ENCODE data around the gene FGD3. TPM values are rescaled to one million over a fixed set of nuclear protein-coding genes. Genes with fewer than 3 reads are reported as not detected.

FGD3 gene, protein sequence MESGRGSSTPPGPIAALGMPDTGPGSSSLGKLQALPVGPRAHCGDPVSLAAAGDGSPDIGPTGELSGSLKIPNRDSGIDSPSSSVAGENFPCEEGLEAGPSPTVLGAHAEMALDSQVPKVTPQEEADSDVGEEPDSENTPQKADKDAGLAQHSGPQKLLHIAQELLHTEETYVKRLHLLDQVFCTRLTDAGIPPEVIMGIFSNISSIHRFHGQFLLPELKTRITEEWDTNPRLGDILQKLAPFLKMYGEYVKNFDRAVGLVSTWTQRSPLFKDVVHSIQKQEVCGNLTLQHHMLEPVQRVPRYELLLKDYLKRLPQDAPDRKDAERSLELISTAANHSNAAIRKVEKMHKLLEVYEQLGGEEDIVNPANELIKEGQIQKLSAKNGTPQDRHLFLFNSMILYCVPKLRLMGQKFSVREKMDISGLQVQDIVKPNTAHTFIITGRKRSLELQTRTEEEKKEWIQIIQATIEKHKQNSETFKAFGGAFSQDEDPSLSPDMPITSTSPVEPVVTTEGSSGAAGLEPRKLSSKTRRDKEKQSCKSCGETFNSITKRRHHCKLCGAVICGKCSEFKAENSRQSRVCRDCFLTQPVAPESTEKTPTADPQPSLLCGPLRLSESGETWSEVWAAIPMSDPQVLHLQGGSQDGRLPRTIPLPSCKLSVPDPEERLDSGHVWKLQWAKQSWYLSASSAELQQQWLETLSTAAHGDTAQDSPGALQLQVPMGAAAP
- not detected in 2 replicates for total RNA-seq

GRCh38 chr9:92947268-92948037, at the start of gene FGD3:
FGD3 (plus strand) TSS chr9:92947523; CDS start chr9:92976257, 28,734 bp downstream.

GRCh38 chr9:93058355-93059010, 111.2 kb downstream of the FGD3 start, which contains the start of gene SUSD3:
SUSD3 (plus strand) TSS chr9:93058701; CDS start chr9:93058743, 42 bp downstream.

Other genes starting within 250 kb of the FGD3 start
- gene BICD2, start 182.7 kb upstream of the FGD3 start, total RNA-seq = 38.3 and 50.4 TPM in 2 replicates
- gene ZNF484, start 69.5 kb upstream of the FGD3 start, total RNA-seq = 8.7 and 11.8 TPM in 2 replicates
- 0.32 and 0.94 TPM in 2 replicates for gene SUSD3, start 111.2 kb downstream of the FGD3 start, total RNA-seq
- gene CARD19, start 148.7 kb downstream of the FGD3 start, total RNA-seq = 40.0 and 60.1 TPM in 2 replicates
- 22.5 and 35.1 TPM in 2 replicates for gene NINJ1, start 186.7 kb downstream of the FGD3 start, total RNA-seq
- gene WNK2, start 236.6 kb downstream of the FGD3 start, total RNA-seq = under 0.01 TPM in 1 of 2 replicates, not detected in the other

Measured in bronchial smooth muscle cell (primary cell).